IMR-90 (cell line): ENCODE measurements around the gene SLC25A38. TPM values are rescaled to one million over a fixed set of nuclear protein-coding genes. Genes with fewer than 3 reads are reported as not detected.

ENCODE experiments used
- ATAC-seq: fragments of 200-7000 bp; cut with Tn5 transposase; 2 replicates; pipeline ENCODE4 v1.9.1; 2020; ENCODE audit warnings: low read depth, mild to moderate bottlenecking, moderate library complexity
- BruUV-seq: library from RNA; stranded (reverse); fragments of 400-500 nt; replicated peaks from 2 replicates; lab custom pipeline; 2021; lab: Mats Ljungman, UMichigan
- CTCF ChIA-PET: fragments of 300-600 bp; formaldehyde crosslinking; extraction: SDS; loops from one replicate; lab custom pipeline; 2021; ENCODE audit warnings: antibody characterized with exemption; lab: Yijun Ruan, JAX
- POLR2A ChIA-PET: fragments of 300-600 bp; sonication (Branson Sonifier 250); formaldehyde crosslinking; loops from one replicate; lab custom pipeline; 2022; ENCODE audit warnings: antibody characterized with exemption; ENCODE audit not compliant: unreplicated experiment; lab: Charles Lee
- DNase-seq: peaks from one replicate; pipeline ENCODE4 v3.0.0; 2013
- H2AFZ ChIP-seq: replicated peaks from 2 replicates; pipeline ENCODE3; 2013; ENCODE audit warnings: low read length, mild to moderate bottlenecking; ENCODE audit not compliant: poor library complexity
- H2AK5ac ChIP-seq: 2 replicates; pipeline ENCODE4 v1.6.1; 2013; ENCODE audit warnings: low read depth, low read length, inconsistent platforms
- H2AK9ac ChIP-seq: replicated peaks from 2 replicates; pipeline ENCODE3; 2013; ENCODE audit warnings: mild to moderate bottlenecking, low read depth, low read length, moderate library complexity; ENCODE audit not compliant: poor library complexity
- H2BK120ac ChIP-seq: 2 replicates; pipeline ENCODE4 v1.6.1; 2013; ENCODE audit warnings: low read depth, low read length, inconsistent platforms
- H2BK15ac ChIP-seq: 3 replicates; pipeline ENCODE4 v1.6.1; 2013; ENCODE audit warnings: low read depth, low read length, inconsistent platforms
- H2BK20ac ChIP-seq: 2 replicates; pipeline ENCODE4 v1.6.1; 2013; ENCODE audit warnings: low read depth, mild to moderate bottlenecking, inconsistent platforms, low read length, moderate library complexity
- H2BK5ac ChIP-seq: 2 replicates; pipeline ENCODE4 v1.6.1; 2013; ENCODE audit warnings: mild to moderate bottlenecking, low read depth, low read length, inconsistent platforms; ENCODE audit not compliant: poor library complexity, severe bottlenecking
- H3K14ac ChIP-seq: replicated peaks from 2 replicates; pipeline ENCODE4 v1.6.1; 2013; ENCODE audit warnings: low read depth, low read length, inconsistent platforms
- H3K18ac ChIP-seq: 2 replicates; pipeline ENCODE4 v1.6.1; 2013; ENCODE audit warnings: low read depth, low read length, control low read depth
- H3K23ac ChIP-seq: 2 replicates; pipeline ENCODE4 v1.6.1; 2013; ENCODE audit warnings: low read depth, low read length, inconsistent platforms
- H3K27ac ChIP-seq: 2 replicates; pipeline ENCODE4 v1.5.1; 2013; ENCODE audit warnings: mild to moderate bottlenecking, control low read depth, low read length; ENCODE audit not compliant: insufficient read depth
- H3K27me3 ChIP-seq: 2 replicates; pipeline ENCODE4 v1.6.1; 2013; ENCODE audit warnings: low read length; ENCODE audit not compliant: control insufficient read depth, insufficient read depth
- H3K36me3 ChIP-seq: 2 replicates; pipeline ENCODE4 v1.6.1; 2013; ENCODE audit warnings: low read length, mixed read lengths; ENCODE audit not compliant: control insufficient read depth, insufficient read depth
- H3K4ac ChIP-seq: 2 replicates; pipeline ENCODE4 v1.6.1; 2013; ENCODE audit warnings: low read depth, low read length, inconsistent platforms
- H3K4me1 ChIP-seq: 2 replicates; pipeline ENCODE4 v1.6.1; 2013; ENCODE audit warnings: low read length, mixed read lengths; ENCODE audit not compliant: control insufficient read depth, insufficient read depth
- H3K4me2 ChIP-seq: 2 replicates; pipeline ENCODE4 v1.6.1; 2013; ENCODE audit warnings: low read depth, mild to moderate bottlenecking, control low read depth, low read length, moderate library complexity
- H3K4me3 ChIP-seq: 2 replicates; pipeline ENCODE4 v1.5.1; 2013; ENCODE audit warnings: low read depth, mild to moderate bottlenecking, control low read depth, low read length, moderate library complexity; ENCODE audit not compliant: insufficient read depth
- H3K56ac ChIP-seq: 2 replicates; pipeline ENCODE4 v1.6.1; 2013; ENCODE audit warnings: low read length, inconsistent platforms; ENCODE audit not compliant: insufficient read depth; ENCODE audit errors: extremely low read depth
- H3K79me1 ChIP-seq, 2 experiments: 2 replicates each; pipeline ENCODE4 v1.6.1; 2013; ENCODE audit warnings: low read length in 2 of 2, inconsistent platforms in 1 of 2, low read depth in 1 of 2
- H3K9ac ChIP-seq: 2 replicates; pipeline ENCODE4 v1.6.1; 2013; ENCODE audit warnings: low read depth, low read length, control low read depth
- H3K9me1 ChIP-seq: 2 replicates; pipeline ENCODE4 v1.6.1; 2013; ENCODE audit warnings: low read length, inconsistent platforms; ENCODE audit not compliant: insufficient read depth
- H3K9me3 ChIP-seq: 2 replicates; pipeline ENCODE4 v1.6.1; 2013; ENCODE audit warnings: low read length; ENCODE audit not compliant: control insufficient read depth, insufficient read depth
- H4K20me1 ChIP-seq: 2 replicates; pipeline ENCODE4 v1.6.1; 2013; ENCODE audit warnings: low read length, inconsistent platforms; ENCODE audit not compliant: insufficient read depth
- H4K5ac ChIP-seq: 2 replicates; pipeline ENCODE4 v1.6.1; 2013; ENCODE audit warnings: mild to moderate bottlenecking, low read depth, low read length, control low read depth
- H4K8ac ChIP-seq, 2 experiments: 2 replicates each; pipeline ENCODE4 v1.6.1; 2013; ENCODE audit warnings: low read depth in 2 of 2, low read length in 2 of 2, control low read depth in 1 of 2, inconsistent platforms in 1 of 2
- H4K91ac ChIP-seq: 2 replicates; pipeline ENCODE4 v1.6.1; 2013; ENCODE audit warnings: low read depth, low read length, inconsistent platforms; ENCODE audit not compliant: insufficient read depth
- BHLHE40 ChIP-seq: fragments of 150-350 bp; IDR thresholded peaks from 2 replicates; pipeline ENCODE4 v1.6.1; 2016; ENCODE audit warnings: mild to moderate bottlenecking, low read depth, low read length
- CEBPB ChIP-seq: IDR thresholded peaks from 2 replicates; pipeline ENCODE4 v1.6.1; 2012; ENCODE audit warnings: low read depth, low read length, improper control_type of control experiment
- CHD1 ChIP-seq: IDR thresholded peaks from 2 replicates; pipeline ENCODE4 v1.6.1; 2012; ENCODE audit warnings: low read depth, low read length, improper control_type of control experiment
- CTCF ChIP-seq: conservative IDR thresholded peaks from 2 replicates; pipeline ENCODE4 v1.5.1; 2012; ENCODE audit warnings: mild to moderate bottlenecking, low read depth, low read length, improper control_type of control experiment
- FOS ChIP-seq: fragments of 150-350 bp; IDR thresholded peaks from 2 replicates; pipeline ENCODE4 v1.6.1; 2016; ENCODE audit warnings: low read depth, low read length
- MAZ ChIP-seq: IDR thresholded peaks from 2 replicates; pipeline ENCODE4 v1.6.1; 2012; ENCODE audit warnings: low read depth, mild to moderate bottlenecking, low read length, improper control_type of control experiment, moderate library complexity, borderline replicate concordance
- MXI1 ChIP-seq: IDR thresholded peaks from 2 replicates; pipeline ENCODE4 v1.6.1; 2012; ENCODE audit warnings: low read depth, mild to moderate bottlenecking, low read length, moderate library complexity, borderline replicate concordance
- NFE2L2 ChIP-seq: fragments of 150-350 bp; IDR thresholded peaks from 2 replicates; pipeline ENCODE4 v1.6.1; 2016; ENCODE audit warnings: low read depth, mild to moderate bottlenecking, low read length
- RAD21 ChIP-seq: IDR thresholded peaks from 2 replicates; pipeline ENCODE4 v1.6.1; 2012; ENCODE audit warnings: low read length, improper control_type of control experiment
- RCOR1 ChIP-seq: IDR thresholded peaks from 2 replicates; pipeline ENCODE4 v1.6.1; 2012; ENCODE audit warnings: mild to moderate bottlenecking, low read length, improper control_type of control experiment; ENCODE audit not compliant: insufficient replicate concordance
- RFX5 ChIP-seq: IDR thresholded peaks from 2 replicates; pipeline ENCODE4 v1.8.0; 2012; ENCODE audit warnings: low read depth, mild to moderate bottlenecking, low read length, moderate library complexity
- SMC3 ChIP-seq: fragments of 150-350 bp; IDR thresholded peaks from 2 replicates; pipeline ENCODE4 v1.6.1; 2016; ENCODE audit warnings: low read depth, mild to moderate bottlenecking, antibody characterized with exemption, low read length, moderate library complexity
- USF2 ChIP-seq: fragments of 150-350 bp; IDR thresholded peaks from 2 replicates; pipeline ENCODE4 v1.6.1; 2017; ENCODE audit warnings: mild to moderate bottlenecking, antibody characterized with exemption, low read length, low read depth
- WGBS, 2 experiments: methylation state at CpG; one replicate each; pipeline versions ENCODE4 v1.1.5 to v1.1.7; 2013; ENCODE audit warnings: missing lambda C conversion rate in 2 of 2; ENCODE audit not compliant: insufficient read length in 1 of 2; ENCODE audit errors: extremely low coverage in 2 of 2; 5-methylcytosine and 5-hydroxymethylcytosine counted together
- dilution Hi-C: fragments of 300-500 bp; cut with HindIII; formaldehyde crosslinking; loops from one replicate; pipeline ENCODE4 v1.14.3; 2018; ENCODE audit warnings: low sequenced_read_pairs; ENCODE audit not compliant: unreplicated experiment
- in situ Hi-C: fragments of 300-500 bp; cut with MboI; formaldehyde crosslinking; loops from 3 replicates; pipeline ENCODE4 v1.14.3; 2019; ENCODE audit warnings: low sequenced_read_pairs, inconsistent platforms, mixed read lengths
- intact Hi-C: fragments of 100-400 bp; cut with micrococcal nuclease; formaldehyde crosslinking; loops from 2 replicates; pipeline ENCODE4 v1.10.0; 2022
- polyA plus RNA-seq, 3 experiments: library from polyadenylated mRNA; depleted of rRNA; stranded (reverse); fragments of >200 nt; gene quantifications; 2 replicates each; pipeline ENCODE4 v1.2.3, GENCODE V29; 2012; ENCODE audit warnings: low replicate concordance in 1 of 3
- total RNA-seq: library from RNA; depleted of rRNA; stranded (reverse); fragments of >200 nt; gene quantifications from 2 replicates; pipeline ENCODE4 v1.2.3, GENCODE V29; 2012

The SLC25A38 gene
- total and polyA plus RNA-seq, 2 of the 4 experiments (the other 2 are of a cell fraction) = 17.4 to 22.6 TPM

GRCh38 chr3:39412668-39413260 lies 29.6 kb downstream of the SLC25A38 start:
- TF ChIP-seq MAZ = no peak
- no peak for TF ChIP-seq FOS
- TF ChIP-seq MXI1 = no peak
- TF ChIP-seq USF2 = no peak
- TF ChIP-seq SMC3 = no peak
- TF ChIP-seq RAD21 = no peak
- TF ChIP-seq CEBPB = no peak
- no peak for TF ChIP-seq CHD1
- no peak for TF ChIP-seq NFE2L2
- no peak for TF ChIP-seq CTCF
- TF ChIP-seq RCOR1 = no peak
- TF ChIP-seq BHLHE40 = no peak
- no peak for TF ChIP-seq RFX5

More at GRCh38 chr3:39412668-39413260, 29.6 kb downstream of the SLC25A38 start:
- intact Hi-C loops (no loop called here), in situ Hi-C loops (no loop called here), dilution Hi-C loops (no loop called here)
- WGBS, 2 experiments = 100% methylated on average over 1 of the region's 9 CpGs; no CpG with 5 or more reads in 1 of the 2 experiments
- Histone ChIP-seq H4K91ac (no peak overlapping the region), H2AFZ (no peak overlapping the region), H2BK15ac (no peak overlapping the region), H3K18ac (no peak overlapping the region), H3K36me3 (peaks cover 52% of the 10 kb centered on the region), H2AK5ac (no peak overlapping the region), H3K9ac (no peak overlapping the region), H3K56ac (no peak overlapping the region), H4K20me1 (peaks cover 51% of the 10 kb centered on the region), H3K9me1 (peaks cover 8% of the 10 kb centered on the region; the same call in 1 of the 2 replicates), H3K27me3 (no peaks in the 10 kb centered on the region), H3K79me1 (peaks cover 22 to 32% of the 10 kb centered on the region in 2 experiments), H2BK20ac (no peak overlapping the region), H4K5ac (no peak overlapping the region), H2BK5ac (no peak overlapping the region), H3K4ac (no peak overlapping the region), H4K8ac (no peak overlapping the region), H3K4me1 (peaks cover 2% of the 10 kb centered on the region; the same call in 1 of the 2 replicates), H3K9me3 (no peaks in the 10 kb centered on the region), H3K27ac (no peak overlapping the region), H2BK120ac (no peak overlapping the region), H2AK9ac (no peak overlapping the region), H3K23ac (no peak overlapping the region), H3K4me3 (no peak overlapping the region), H3K4me2 (no peak overlapping the region), H3K14ac (no peak overlapping the region)
- ATAC-seq (no peak), DNase-seq (no peak)
- ChIA-PET POLR2A (no interaction called here), CTCF (no interaction called here)
- no TSS peak for BruUV-seq
